ENCODE data around the gene FAM221B. TPM values are rescaled to one million over a fixed set of nuclear protein-coding genes. Genes with fewer than 3 reads are reported as not detected.

Gene FAM221B, protein sequence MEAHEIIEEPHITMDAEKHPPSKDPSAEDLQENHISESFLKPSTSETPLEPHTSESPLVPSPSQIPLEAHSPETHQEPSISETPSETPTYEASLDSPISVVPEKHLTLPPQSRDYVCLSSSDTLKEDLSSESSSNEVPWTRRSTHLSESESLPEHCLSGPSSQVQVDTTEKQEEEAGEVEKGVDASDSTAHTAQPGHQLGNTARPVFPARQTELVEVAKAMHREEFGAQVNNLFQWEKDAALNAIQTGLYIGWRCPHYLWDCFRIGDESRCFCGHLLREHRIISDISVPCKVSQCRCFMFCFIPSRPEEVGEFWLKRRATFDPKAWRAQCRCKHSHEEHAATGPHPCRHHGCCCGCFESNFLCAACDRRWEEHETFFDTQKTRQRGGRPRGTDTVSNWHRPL
- not detected for total RNA-seq

DNA sequence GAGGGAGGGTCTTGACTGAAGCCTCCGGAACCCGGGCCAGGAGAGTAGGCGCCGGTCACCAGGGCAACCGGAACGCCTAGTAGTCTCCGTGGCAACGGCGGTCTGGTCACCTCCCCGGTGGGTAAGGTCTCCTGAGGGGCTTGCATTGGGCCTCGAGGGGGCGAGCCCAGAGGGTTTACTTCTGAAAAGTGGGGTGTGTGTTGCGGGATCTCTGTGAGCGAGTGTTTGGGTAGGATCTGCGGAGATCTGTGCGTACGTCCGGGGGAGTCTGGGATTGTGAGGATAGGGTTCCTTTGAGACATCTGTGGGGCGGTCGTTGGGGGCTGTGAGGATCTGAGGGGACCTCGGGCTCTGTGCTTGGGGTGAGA lies at the start of gene FAM221B:
Gene FAM221B, minus strand, starts transcription at position 17 of the 368 bp plus-strand sequence. CDS start 2,571 bp downstream, outside the sequence.
- peaks cover 42% of the 10 kb centered on the region for H3K4me1 ChIP-seq (ENCODE audit: insufficient read depth, low read length)
- H3K27me3 ChIP-seq (ENCODE audit: insufficient read depth, low read length) = peaks cover 3% of the 10 kb centered on the region
- H3K4me3 ChIP-seq (ENCODE audit: low read length) = peak within 1 kb of the TSS; percentile 41
- no peaks in the 10 kb centered on the region for H3K9me3 ChIP-seq (ENCODE audit: low read depth, low read length)

DNA sequence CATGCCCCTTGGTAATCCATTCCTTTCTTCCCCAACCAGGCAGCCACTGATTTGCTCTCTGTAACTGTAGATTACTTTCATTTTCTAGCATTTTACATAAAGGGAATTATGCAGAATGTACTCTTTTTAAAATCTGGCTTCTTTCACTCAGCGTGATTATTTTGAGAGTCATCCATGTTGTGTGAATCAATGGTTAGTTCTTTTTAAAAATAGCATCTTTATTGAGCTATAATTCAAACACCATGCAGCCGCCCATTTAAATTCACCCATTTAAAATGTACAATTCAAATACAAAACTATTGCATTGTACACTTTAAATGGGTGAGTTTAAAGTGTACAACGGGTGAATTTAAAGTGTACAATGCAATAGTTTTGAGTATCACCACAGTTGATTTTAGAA lies 44.0 kb upstream of the FAM221B start:
- Histone ChIP-seq H3K9me3 (ENCODE audit: low read depth, low read length) (peaks cover 19% of the 10 kb centered on the region), H3K4me1 (ENCODE audit: insufficient read depth, low read length) (no peaks in the 10 kb centered on the region), H3K27me3 (ENCODE audit: insufficient read depth, low read length) (peaks cover 24% of the 10 kb centered on the region), H3K4me3 (ENCODE audit: low read length) (no peak overlapping the region)

DNA sequence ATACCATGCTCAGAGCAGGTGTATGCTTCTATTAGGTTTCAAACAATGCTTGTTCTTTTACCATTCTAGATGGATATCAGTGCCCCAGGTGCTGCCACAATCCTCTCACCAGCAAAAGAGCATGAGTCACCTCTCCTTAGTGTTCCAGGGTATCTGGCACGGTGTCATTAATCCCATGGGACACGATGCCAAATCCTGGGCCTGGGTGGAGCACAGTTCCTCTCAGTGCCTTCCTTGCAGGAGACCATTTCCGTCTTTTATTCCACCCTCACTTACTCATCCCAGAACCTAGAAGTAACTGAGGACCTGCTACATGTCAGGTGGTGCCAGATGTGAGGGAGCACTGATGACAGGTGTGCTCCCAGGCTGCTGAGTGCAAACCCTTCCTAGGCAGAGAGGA lies 43.0 kb upstream of the FAM221B start:
- Histone ChIP-seq H3K9me3 (ENCODE audit: low read depth, low read length) (peaks cover 10% of the 10 kb centered on the region), H3K27me3 (ENCODE audit: insufficient read depth, low read length) (peaks cover 16% of the 10 kb centered on the region), H3K4me1 (ENCODE audit: insufficient read depth, low read length) (no peaks in the 10 kb centered on the region), H3K4me3 (ENCODE audit: low read length) (no peak overlapping the region)

DNA sequence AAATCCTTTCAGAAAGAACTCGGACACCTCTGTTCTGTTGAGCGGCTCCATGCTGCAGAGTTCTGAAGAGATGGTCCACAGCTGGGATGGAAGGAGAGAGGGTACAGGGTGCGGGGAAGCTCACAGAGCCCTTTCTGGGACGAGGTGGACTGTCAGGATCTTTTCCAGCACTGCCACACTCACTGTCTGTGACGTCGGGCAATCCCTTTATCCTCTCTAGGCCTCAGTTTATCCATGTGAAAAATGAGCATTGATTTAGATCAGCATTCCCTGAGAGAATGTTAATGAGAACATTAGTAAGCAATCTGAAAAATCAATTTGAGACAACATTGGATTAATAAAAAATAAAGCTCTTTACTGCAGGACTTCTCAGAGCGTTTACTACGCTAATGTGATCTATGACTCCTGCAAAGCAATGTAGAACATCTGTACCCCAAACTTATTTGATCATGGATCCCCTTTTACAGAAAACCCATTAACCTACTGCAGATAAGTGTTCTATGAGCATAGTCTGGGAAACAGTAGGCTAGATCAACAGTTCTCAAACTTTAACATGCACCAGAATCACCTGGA lies 41.9 kb upstream of the FAM221B start, which contains the start of gene OR13J1:
Gene OR13J1, minus strand, starts transcription at position 51 of the 573 bp plus-strand sequence. Its CDS starts 0 bp downstream, at position 51.
- Histone ChIP-seq H3K9me3 (ENCODE audit: low read depth, low read length) (no peaks in the 10 kb centered on the region), H3K27me3 (ENCODE audit: insufficient read depth, low read length) (peaks cover 5% of the 10 kb centered on the region), H3K4me3 (ENCODE audit: low read length) (no peak within 1 kb of the TSS), H3K4me1 (ENCODE audit: insufficient read depth, low read length) (no peaks in the 10 kb centered on the region)

DNA sequence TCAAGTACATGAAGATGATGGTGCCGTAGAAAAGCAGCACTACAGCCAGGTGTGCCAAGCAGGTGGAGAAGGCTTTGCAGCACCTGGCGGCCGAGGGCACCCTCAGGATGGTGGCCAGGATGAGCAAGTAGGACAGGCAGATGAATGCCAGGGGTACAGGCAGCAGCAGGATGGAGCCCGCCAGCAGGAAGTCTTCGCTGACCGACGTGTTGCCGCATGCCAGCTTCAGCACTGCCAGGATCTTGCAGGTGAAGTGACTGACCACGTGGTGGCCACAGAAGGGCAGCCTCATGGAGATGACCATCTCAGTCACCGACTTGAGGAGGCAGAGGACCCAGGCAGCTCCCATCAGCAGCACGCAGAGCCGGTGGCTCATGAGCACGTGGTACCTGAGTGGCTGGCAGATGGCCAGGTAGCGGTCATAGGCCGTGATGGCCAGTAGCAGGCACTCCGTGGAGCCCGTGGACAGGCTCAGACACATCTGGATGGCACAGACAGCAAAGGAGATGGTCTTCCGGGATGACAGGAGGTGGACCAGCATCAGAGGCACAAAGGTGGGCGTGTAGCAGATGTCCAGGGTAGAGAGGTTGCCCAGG lies 41.2 kb upstream of the FAM221B start:
- Histone ChIP-seq H3K4me3 (ENCODE audit: low read length) (no peak overlapping the region), H3K9me3 (ENCODE audit: low read depth, low read length) (no peaks in the 10 kb centered on the region), H3K4me1 (ENCODE audit: insufficient read depth, low read length) (no peaks in the 10 kb centered on the region), H3K27me3 (ENCODE audit: insufficient read depth, low read length) (peaks cover under 1% of the 10 kb centered on the region)

DNA sequence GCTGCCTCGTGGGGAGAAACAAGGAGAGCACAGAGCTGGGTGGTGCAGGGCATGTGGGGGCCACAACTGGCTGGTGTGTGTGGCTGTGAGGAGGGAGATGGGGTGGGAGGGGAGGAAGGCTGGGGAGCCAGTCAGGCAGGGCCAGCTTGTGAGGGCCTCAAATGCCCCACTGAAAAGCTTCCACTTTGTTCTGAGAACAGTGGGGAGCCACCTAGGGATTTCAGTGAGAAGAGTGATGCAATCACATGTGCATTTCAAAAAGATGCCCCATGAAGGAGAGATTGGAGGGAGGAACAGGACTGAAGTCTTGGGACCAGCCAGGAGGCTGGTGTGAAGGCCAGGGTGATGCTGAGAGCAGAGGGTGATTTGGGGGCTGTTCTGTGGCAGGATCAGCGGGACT lies 40.4 kb upstream of the FAM221B start:
- Histone ChIP-seq H3K9me3 (ENCODE audit: low read depth, low read length) (no peaks in the 10 kb centered on the region), H3K4me1 (ENCODE audit: insufficient read depth, low read length) (no peaks in the 10 kb centered on the region), H3K4me3 (ENCODE audit: low read length) (no peak overlapping the region), H3K27me3 (ENCODE audit: insufficient read depth, low read length) (no peaks in the 10 kb centered on the region)

DNA sequence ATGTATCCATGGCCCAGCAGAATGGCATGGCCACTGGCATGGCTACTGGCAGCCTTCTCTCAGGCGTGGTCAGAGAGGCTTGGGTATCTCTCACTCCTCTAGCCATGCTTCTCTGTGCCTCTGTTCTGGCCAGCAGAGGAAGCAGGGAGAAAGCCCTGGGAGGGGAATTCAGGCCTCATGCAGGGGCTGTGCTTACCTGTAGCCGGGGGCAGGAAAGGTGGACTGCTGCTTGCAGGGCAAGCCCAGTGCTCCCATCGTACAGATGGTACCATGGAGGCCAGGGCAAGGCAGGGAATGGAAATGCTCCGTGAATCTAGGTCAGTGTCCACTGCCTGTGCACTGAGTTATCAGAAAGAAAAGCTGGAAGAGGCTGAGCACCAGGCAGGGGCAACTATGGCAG lies 39.0 kb upstream of the FAM221B start:
- no peaks in the 10 kb centered on the region for H3K27me3 ChIP-seq (ENCODE audit: insufficient read depth, low read length)
- no peaks in the 10 kb centered on the region for H3K4me1 ChIP-seq (ENCODE audit: insufficient read depth, low read length)
- no peak overlapping the region for H3K4me3 ChIP-seq (ENCODE audit: low read length)
- H3K9me3 ChIP-seq (ENCODE audit: low read depth, low read length) = no peaks in the 10 kb centered on the region

DNA sequence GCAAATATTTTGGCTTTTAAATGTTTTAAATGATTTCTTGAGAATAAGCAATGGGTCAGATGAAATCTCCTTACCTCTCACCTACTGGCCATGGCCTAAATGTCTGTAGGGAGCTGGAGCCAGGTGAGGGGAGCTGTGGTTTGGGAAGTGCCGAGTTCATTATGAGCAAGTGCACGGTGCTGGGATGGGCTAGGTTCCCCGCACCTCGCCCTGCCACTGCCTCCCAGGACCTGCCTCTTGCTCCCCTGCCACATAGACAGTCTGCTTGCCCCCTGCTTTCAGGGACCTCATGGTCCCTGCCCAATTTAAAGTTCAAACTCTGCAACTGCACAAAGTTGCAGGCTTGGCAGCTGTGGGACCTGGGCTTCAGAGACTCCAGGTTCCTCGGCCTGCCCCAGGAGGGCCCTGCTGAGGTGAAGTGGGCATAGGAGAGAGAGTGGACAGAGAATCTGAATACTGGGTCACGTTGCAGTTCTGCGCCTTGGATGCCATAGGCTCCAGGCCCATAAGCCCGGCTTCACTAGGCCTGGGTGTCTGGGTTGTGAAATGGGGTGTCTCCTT lies 36.2 kb upstream of the FAM221B start:
- H3K4me3 ChIP-seq (ENCODE audit: low read length) = no peak overlapping the region
- no peaks in the 10 kb centered on the region for H3K4me1 ChIP-seq (ENCODE audit: insufficient read depth, low read length)
- H3K27me3 ChIP-seq (ENCODE audit: insufficient read depth, low read length) = no peaks in the 10 kb centered on the region
- H3K9me3 ChIP-seq (ENCODE audit: low read depth, low read length) = no peaks in the 10 kb centered on the region

DNA sequence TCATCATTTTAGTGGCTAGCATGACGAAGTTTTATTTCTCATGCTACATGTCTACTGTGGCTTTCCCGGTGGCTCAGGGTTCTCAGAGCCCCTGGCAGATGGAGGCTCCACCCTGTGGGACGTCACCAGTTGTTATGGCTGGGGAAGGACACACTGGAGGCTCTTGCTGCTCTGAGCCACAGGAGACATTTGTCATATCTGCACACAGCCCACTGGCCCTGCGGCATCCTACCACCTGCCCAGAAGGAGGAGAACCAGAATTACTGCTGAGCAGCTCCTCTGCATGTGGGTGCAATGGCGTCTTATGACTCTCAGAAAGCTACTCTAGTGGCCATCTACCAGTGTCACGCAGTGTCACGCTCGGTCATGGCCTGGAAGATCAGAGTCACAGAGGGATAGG lies 35.1 kb upstream of the FAM221B start:
- Histone ChIP-seq H3K4me1 (ENCODE audit: insufficient read depth, low read length) (no peaks in the 10 kb centered on the region), H3K27me3 (ENCODE audit: insufficient read depth, low read length) (no peaks in the 10 kb centered on the region), H3K9me3 (ENCODE audit: low read depth, low read length) (no peaks in the 10 kb centered on the region), H3K4me3 (ENCODE audit: low read length) (no peak overlapping the region)

DNA sequence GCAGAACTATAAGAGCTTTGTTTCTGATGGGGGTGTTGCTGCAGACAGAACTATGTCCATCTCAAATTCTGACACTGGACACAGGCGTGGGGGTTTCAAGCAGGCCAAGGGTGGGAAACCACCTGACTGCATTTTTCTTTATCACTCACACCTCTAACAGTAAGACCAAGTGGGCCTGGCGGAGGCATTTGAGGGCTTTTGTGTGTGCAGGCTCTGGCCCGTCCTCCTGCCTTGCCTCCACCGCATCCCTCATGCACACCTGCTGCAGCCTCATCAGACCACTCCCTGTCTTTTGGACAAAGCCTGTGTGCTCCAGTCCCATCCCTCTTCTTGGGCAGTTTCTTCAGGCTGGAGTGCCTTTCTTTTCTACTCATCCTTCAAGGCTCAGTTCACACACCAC lies 33.8 kb upstream of the FAM221B start:
- no peaks in the 10 kb centered on the region for H3K4me1 ChIP-seq (ENCODE audit: insufficient read depth, low read length)
- H3K9me3 ChIP-seq (ENCODE audit: low read depth, low read length) = no peaks in the 10 kb centered on the region
- H3K4me3 ChIP-seq (ENCODE audit: low read length) = no peak overlapping the region
- H3K27me3 ChIP-seq (ENCODE audit: insufficient read depth, low read length) = no peaks in the 10 kb centered on the region

DNA sequence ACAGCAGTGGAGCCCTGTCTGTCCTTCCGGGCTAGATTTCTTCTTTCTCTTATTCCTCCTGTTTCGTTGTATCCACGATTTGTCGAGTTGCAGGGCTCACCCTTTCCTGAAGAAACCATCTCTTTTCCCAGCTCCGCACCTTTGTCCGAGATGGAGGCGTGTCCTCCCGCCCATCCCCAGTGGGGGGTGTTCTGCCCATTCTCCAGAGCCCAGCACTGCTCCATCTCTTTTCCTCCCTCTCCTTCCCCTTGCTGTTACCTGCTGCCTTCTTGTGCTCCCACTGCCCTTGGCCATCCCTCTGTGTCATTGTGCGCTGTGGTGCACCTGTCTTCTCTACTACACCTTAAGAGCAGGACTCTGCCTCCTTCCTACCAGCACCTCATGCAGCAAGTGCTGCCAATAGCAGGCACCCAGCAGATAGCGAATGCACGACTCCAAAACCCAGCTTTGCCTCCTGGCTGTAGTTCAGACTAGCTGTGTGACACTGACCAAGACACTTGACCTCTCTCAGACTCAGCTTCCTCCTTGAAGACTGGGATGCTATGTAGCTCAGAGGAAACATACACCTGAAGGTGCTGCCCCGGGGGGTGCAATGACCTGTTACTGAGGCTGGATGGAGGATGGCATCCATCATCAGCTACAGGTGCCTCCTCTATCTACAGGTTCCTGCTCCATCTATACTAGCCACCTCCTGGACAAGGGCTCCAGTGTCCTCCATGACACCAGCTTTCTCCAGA lies 32.8 kb upstream of the FAM221B start:
- H3K27me3 ChIP-seq (ENCODE audit: insufficient read depth, low read length) = no peaks in the 10 kb centered on the region
- H3K9me3 ChIP-seq (ENCODE audit: low read depth, low read length) = no peaks in the 10 kb centered on the region
- no peak overlapping the region for H3K4me3 ChIP-seq (ENCODE audit: low read length)
- no peaks in the 10 kb centered on the region for H3K4me1 ChIP-seq (ENCODE audit: insufficient read depth, low read length)

DNA sequence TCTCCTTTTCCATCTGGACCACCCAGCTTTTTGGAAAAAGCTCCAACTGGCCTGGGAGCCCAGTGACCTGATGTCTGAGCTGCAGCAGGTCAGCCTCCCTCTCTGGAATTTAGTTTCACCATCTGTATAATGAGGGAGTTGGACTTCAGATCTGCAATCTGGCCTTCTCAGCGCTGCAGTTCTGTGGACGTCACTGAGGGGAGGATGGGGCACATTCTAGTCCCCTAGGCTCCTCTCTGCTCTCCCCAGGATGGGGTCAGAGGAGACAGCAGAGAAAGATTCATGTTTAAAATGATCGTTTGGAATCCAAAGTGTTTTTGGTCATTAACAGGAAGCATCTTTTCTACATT lies 31.4 kb upstream of the FAM221B start:
- Histone ChIP-seq H3K4me3 (ENCODE audit: low read length) (no peak overlapping the region), H3K4me1 (ENCODE audit: insufficient read depth, low read length) (no peaks in the 10 kb centered on the region), H3K27me3 (ENCODE audit: insufficient read depth, low read length) (peaks cover 6% of the 10 kb centered on the region), H3K9me3 (ENCODE audit: low read depth, low read length) (no peaks in the 10 kb centered on the region)

DNA sequence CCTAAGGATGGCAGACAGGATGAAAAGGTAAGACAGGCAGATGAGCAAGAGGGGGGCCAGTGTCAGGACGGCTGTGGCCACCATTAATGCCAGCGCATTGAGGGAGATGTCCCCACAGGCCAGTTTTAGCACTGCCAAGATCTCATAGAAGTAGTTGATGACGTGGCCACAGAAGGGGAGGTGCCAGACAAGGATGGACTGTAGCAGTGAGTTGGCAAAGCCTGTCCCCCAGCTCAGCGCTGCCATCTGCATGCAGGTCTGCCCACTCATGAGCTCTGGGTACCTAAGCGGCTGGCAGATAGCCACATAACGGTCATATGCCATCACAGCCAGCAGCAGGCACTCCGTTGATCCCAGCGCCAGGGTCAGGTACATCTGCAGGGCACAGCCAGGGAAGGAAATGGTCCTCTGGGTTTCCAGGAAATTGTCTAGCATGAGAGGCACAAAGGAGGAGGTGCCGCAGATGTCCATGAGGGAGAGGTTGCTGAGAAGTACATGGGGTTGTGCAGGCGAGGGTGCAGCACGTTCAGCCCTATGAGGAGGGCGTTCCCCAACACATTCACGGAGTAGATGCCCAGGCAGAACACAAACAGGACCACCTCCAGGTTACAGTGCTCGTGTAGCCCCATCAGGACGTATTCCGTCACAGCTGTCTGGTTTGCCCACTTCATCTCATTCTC lies 30.9 kb upstream of the FAM221B start:
- H3K27me3 ChIP-seq (ENCODE audit: insufficient read depth, low read length) = peaks cover 6% of the 10 kb centered on the region
- H3K9me3 ChIP-seq (ENCODE audit: low read depth, low read length) = no peaks in the 10 kb centered on the region

DNA sequence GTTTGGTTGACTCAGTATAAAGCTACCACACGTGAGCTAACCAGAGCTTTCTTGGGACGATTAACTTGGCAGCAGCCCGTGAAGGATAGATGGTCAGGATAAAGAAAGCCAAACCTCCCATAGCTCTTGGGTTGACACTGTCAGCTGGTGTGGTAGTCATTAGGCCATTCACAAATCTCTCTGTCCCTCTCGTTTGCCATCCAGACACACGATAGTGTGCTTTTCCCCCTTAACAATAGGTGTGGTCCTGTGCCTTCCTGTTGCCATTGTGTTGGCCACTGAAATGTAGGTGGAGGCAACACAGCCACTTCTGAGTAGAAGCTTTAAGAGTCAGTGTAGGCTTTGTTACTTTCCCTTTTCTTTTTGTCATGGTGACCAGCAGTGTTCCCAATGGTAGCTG lies 29.9 kb upstream of the FAM221B start:
- no peaks in the 10 kb centered on the region for H3K4me1 ChIP-seq (ENCODE audit: insufficient read depth, low read length)
- no peak overlapping the region for H3K4me3 ChIP-seq (ENCODE audit: low read length)
- no peaks in the 10 kb centered on the region for H3K9me3 ChIP-seq (ENCODE audit: low read depth, low read length)
- H3K27me3 ChIP-seq (ENCODE audit: insufficient read depth, low read length) = peaks cover 6% of the 10 kb centered on the region

More for the DNA sequence above, 30.9 kb upstream of the FAM221B start:
- no peaks in the 10 kb centered on the region for H3K4me1 ChIP-seq (ENCODE audit: insufficient read depth, low read length)
- H3K4me3 ChIP-seq (ENCODE audit: low read length) = no peak overlapping the region

Measured in mononuclear cell (primary cell).